ENCODE data around the gene PLXNC1. TPM values are rescaled to one million over a fixed set of nuclear protein-coding genes. Genes with fewer than 3 reads are reported as not detected.

PLXNC1 gene
- total and polyA plus RNA-seq, 2 donors (not counting 1 experiment from before 2014, with no cell fraction given), result 15.1 to 86.9 TPM

DNA sequence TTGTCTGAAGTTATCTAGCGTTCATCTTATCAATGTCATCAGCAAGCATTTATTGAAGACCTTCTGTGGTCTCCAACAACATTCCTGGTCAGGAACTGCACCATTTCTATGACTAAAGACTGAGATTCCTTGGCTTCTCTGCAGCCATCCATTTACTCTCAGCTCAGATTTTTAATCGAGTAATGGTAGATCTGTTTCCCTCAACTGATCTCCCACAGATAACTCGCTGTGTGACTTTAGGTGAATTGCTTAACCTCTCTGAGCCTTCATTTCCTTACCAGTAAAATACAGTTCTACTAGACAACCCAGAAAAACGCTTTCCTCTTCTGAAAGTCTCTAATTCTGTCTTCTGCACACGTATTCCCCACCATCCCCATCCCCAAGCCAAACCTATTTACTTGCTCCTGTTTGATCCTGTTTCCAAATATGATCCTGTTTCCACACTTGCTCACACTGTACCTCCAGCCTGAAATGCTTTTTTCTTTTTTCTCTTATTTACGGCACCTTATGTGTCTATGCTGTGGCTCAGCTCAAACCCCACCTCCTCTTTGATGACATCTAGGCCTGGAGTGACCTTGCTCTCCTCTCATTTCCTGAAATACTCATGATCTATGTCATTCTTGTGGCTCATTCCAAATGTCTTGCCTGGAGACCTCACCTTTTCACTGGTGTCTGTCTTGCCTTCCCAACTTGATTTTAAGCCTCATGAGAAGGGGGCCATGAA, 21.8 kb downstream of the PLXNC1 start:
- peaks cover 3% of the 10 kb centered on the region for H3K4me1 ChIP-seq (ENCODE audit: control insufficient read depth, extremely low read depth, insufficient read depth, low read length)
- no peak overlapping the region for H2AFZ ChIP-seq (ENCODE audit: low read length)
- TF ChIP-seq EZH2 (IDR thresholded peaks at IDR 0.05; ENCODE audit: low read length, missing control alignments), result no peak
- TF ChIP-seq, protein P1, sequence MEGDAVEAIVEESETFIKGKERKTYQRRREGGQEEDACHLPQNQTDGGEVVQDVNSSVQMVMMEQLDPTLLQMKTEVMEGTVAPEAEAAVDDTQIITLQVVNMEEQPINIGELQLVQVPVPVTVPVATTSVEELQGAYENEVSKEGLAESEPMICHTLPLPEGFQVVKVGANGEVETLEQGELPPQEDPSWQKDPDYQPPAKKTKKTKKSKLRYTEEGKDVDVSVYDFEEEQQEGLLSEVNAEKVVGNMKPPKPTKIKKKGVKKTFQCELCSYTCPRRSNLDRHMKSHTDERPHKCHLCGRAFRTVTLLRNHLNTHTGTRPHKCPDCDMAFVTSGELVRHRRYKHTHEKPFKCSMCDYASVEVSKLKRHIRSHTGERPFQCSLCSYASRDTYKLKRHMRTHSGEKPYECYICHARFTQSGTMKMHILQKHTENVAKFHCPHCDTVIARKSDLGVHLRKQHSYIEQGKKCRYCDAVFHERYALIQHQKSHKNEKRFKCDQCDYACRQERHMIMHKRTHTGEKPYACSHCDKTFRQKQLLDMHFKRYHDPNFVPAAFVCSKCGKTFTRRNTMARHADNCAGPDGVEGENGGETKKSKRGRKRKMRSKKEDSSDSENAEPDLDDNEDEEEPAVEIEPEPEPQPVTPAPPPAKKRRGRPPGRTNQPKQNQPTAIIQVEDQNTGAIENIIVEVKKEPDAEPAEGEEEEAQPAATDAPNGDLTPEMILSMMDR (conservative IDR thresholded peaks at IDR 0.05 in 1 of 2, IDR thresholded peaks at IDR 0.05 in 1 of 2; ENCODE audit: low read depth in 1 of 2, low read length in 2 of 2), result no peak
- no peak overlapping the region for H3K4me3 ChIP-seq (replicated peaks in 1 of 4; ENCODE audit: control extremely low read depth in 1 of 4, insufficient read depth in 1 of 4, low read depth in 3 of 4, low read length in 4 of 4)
- H3K27me3 ChIP-seq (ENCODE audit: control insufficient read depth, insufficient read depth, low read length), result peaks cover 11% of the 10 kb centered on the region
- H3K9ac ChIP-seq (ENCODE audit: insufficient read depth, low read length), result no peak overlapping the region
- H3K9me3 ChIP-seq (ENCODE audit: control insufficient read depth, insufficient read depth, low read depth, low read length), result no peaks in the 10 kb centered on the region
- H3K27ac ChIP-seq (ENCODE audit: insufficient read depth, low read length), result no peak overlapping the region
- no peaks in the 10 kb centered on the region for H4K20me1 ChIP-seq (ENCODE audit: control insufficient read depth, extremely low read depth, insufficient read depth, low read length)
- DNase-seq (ENCODE audit: low read depth in 2 of 2), result peak in 1 of 2 donors; percentile 12
- H3K36me3 ChIP-seq (ENCODE audit: control insufficient read depth, insufficient read depth, low read length), result no peaks in the 10 kb centered on the region
- H3K79me2 ChIP-seq (ENCODE audit: control insufficient read depth, insufficient read depth, low read length), result no peaks in the 10 kb centered on the region
- no peak overlapping the region for H3K4me2 ChIP-seq (ENCODE audit: extremely low read depth, insufficient read depth, low read length)

DNA sequence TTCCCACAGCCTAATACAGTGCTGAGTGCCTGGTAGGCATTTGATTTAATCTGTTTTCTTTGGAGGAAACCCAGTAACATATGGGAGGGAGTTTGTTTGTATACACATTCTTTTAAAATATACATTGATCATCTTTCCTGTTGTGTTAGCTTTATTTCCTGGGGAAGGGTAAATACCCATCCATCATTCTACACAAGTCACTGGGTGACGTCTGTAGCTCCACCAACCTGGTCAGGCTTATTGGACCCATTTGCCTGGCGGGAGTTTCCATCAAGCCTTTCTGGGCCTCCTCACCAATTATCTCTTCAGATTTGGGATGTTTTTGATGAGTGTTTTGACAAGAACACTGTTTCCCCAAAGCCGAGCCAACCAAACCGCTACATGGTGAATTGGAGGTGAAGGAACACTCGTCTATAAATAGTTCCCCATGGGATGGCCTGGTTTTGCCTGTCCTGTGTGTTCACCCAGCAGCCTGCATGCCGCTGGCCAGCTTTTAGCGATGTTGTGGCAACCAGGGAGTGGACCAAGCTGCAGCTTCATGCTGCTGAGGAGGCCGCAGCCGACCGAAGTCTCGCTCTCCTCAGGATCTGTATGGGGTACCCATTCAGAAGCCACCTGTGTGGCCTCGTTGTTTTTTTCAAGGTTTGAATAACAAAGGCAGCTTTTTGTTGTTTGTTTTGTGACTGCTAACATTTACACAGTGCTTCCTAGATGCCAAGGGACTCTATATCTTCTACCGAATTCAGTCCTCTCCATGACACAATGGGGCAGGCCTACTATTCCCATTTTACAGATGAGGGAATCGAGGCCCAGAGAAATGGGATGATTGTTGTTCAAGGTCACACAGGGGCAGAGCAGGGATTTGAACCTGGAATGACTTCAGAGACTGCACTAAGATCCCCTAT, 22.6 kb downstream of the PLXNC1 start:
- DNase-seq (ENCODE audit: low read depth in 2 of 2), result no peak
- Histone ChIP-seq H3K9me3 (ENCODE audit: control insufficient read depth, insufficient read depth, low read depth, low read length) (no peaks in the 10 kb centered on the region), H3K4me2 (ENCODE audit: extremely low read depth, insufficient read depth, low read length) (no peak overlapping the region), H4K20me1 (ENCODE audit: control insufficient read depth, extremely low read depth, insufficient read depth, low read length) (no peaks in the 10 kb centered on the region), H3K9ac (ENCODE audit: insufficient read depth, low read length) (no peak overlapping the region), H3K4me3 (replicated peaks in 1 of 4; ENCODE audit: control extremely low read depth in 1 of 4, insufficient read depth in 1 of 4, low read depth in 3 of 4, low read length in 4 of 4) (no peak overlapping the region), H3K36me3 (ENCODE audit: control insufficient read depth, insufficient read depth, low read length) (no peaks in the 10 kb centered on the region), H3K4me1 (ENCODE audit: control insufficient read depth, extremely low read depth, insufficient read depth, low read length) (peaks cover 3% of the 10 kb centered on the region), H3K27ac (ENCODE audit: insufficient read depth, low read length) (no peak overlapping the region), H3K27me3 (ENCODE audit: control insufficient read depth, insufficient read depth, low read length) (peaks cover 4% of the 10 kb centered on the region), H2AFZ (ENCODE audit: low read length) (no peak overlapping the region), H3K79me2 (ENCODE audit: control insufficient read depth, insufficient read depth, low read length) (no peaks in the 10 kb centered on the region)
- no peak for TF ChIP-seq EZH2 (IDR thresholded peaks at IDR 0.05; ENCODE audit: low read length, missing control alignments)
- TF ChIP-seq, protein P1 (conservative IDR thresholded peaks at IDR 0.05 in 1 of 2, IDR thresholded peaks at IDR 0.05 in 1 of 2; ENCODE audit: low read depth in 1 of 2, low read length in 2 of 2), result no peak

DNA sequence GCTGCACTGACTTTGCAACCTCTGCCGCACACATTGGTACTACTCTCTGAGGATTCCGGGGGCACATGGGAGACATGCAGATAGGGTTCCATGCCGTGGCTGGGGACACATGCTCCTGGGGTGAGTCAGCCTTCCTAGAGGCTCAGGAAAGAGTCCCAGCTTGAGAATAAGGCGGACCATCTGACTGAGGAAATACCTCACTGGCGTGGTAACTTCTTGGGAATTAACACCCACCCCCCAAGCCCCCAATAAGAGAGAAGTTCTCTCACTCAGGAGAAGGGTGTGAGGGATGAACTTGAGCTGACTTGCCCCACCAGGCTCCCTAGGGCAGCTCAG, 23.2 kb downstream of the PLXNC1 start:
- no peak overlapping the region for H3K9ac ChIP-seq (ENCODE audit: insufficient read depth, low read length)
- H3K27me3 ChIP-seq (ENCODE audit: control insufficient read depth, insufficient read depth, low read length), result peaks cover 2% of the 10 kb centered on the region
- H3K4me3 ChIP-seq (replicated peaks in 1 of 4; ENCODE audit: control extremely low read depth in 1 of 4, insufficient read depth in 1 of 4, low read depth in 3 of 4, low read length in 4 of 4), result no peak overlapping the region
- no peaks in the 10 kb centered on the region for H3K9me3 ChIP-seq (ENCODE audit: control insufficient read depth, insufficient read depth, low read depth, low read length)
- H2AFZ ChIP-seq (ENCODE audit: low read length), result no peak overlapping the region
- H3K4me2 ChIP-seq (ENCODE audit: extremely low read depth, insufficient read depth, low read length), result no peak overlapping the region
- peak in 1 of 2 donors; percentile 43 for DNase-seq (ENCODE audit: low read depth in 2 of 2)
- no peaks in the 10 kb centered on the region for H4K20me1 ChIP-seq (ENCODE audit: control insufficient read depth, extremely low read depth, insufficient read depth, low read length)
- H3K79me2 ChIP-seq (ENCODE audit: control insufficient read depth, insufficient read depth, low read length), result no peaks in the 10 kb centered on the region
- no peaks in the 10 kb centered on the region for H3K36me3 ChIP-seq (ENCODE audit: control insufficient read depth, insufficient read depth, low read length)
- no peak for TF ChIP-seq EZH2 (IDR thresholded peaks at IDR 0.05; ENCODE audit: low read length, missing control alignments)
- TF ChIP-seq, protein P1 (conservative IDR thresholded peaks at IDR 0.05 in 1 of 2, IDR thresholded peaks at IDR 0.05 in 1 of 2; ENCODE audit: low read depth in 1 of 2, low read length in 2 of 2), result no peak
- H3K27ac ChIP-seq (ENCODE audit: insufficient read depth, low read length), result no peak overlapping the region
- H3K4me1 ChIP-seq (ENCODE audit: control insufficient read depth, extremely low read depth, insufficient read depth, low read length), result peaks cover 3% of the 10 kb centered on the region

Data from fibroblast of lung (primary cell).